ENCODE measurements around the gene POLD3. TPM values are rescaled to one million over a fixed set of nuclear protein-coding genes. Genes with fewer than 3 reads are reported as not detected.

POLD3 gene
- total RNA-seq, 2 experiments from 2014 or later, result 56.6 to 62.7 TPM

- H3K9me3 Mint-ChIP-seq (ENCODE audit: low read depth), result no peaks in the 10 kb centered on the region
- no peak for ATAC-seq
- no peak overlapping the region for H3K27ac Mint-ChIP-seq
- DNase-seq, result no peak
- no peak overlapping the region for H3K4me3 Mint-ChIP-seq
- H3K36me3 Mint-ChIP-seq, result peaks cover 74% of the 10 kb centered on the region
- no peaks in the 10 kb centered on the region for H3K27me3 Mint-ChIP-seq
- CTCF ChIA-PET, result no interaction called here
- H3K4me1 Mint-ChIP-seq, result peaks cover 13% of the 10 kb centered on the region
Observed at GRCh38 chr11:74634537-74634936, 42.2 kb downstream of the POLD3 start.

GRCh38 chr11:74636630-74637184, 44.3 kb downstream of the POLD3 start:
- no peaks in the 10 kb centered on the region for H3K27me3 Mint-ChIP-seq
- DNase-seq (no peak), ATAC-seq (no peak)
- H3K9me3 Mint-ChIP-seq (ENCODE audit: low read depth), result no peaks in the 10 kb centered on the region
- H3K27ac Mint-ChIP-seq, result no peak overlapping the region
- H3K4me1 Mint-ChIP-seq, result peaks cover 11% of the 10 kb centered on the region
- CTCF ChIA-PET, result no interaction called here
- peaks cover 79% of the 10 kb centered on the region for H3K36me3 Mint-ChIP-seq
- no peak overlapping the region for H3K4me3 Mint-ChIP-seq

GRCh38 chr11:74637700-74638099, 45.3 kb downstream of the POLD3 start:
- CTCF ChIA-PET, result no interaction called here
- no peak overlapping the region for H3K4me3 Mint-ChIP-seq

GRCh38 chr11:74638869-74639268, 46.5 kb downstream of the POLD3 start:
- Mint-ChIP-seq H3K9me3 (ENCODE audit: low read depth) (no peaks in the 10 kb centered on the region), H3K36me3 (peaks cover 79% of the 10 kb centered on the region)
- CTCF ChIA-PET, result no interaction called here

More at GRCh38 chr11:74637700-74638099, 45.3 kb downstream of the POLD3 start:
- no peak overlapping the region for H3K27ac Mint-ChIP-seq
- H3K36me3 Mint-ChIP-seq, result peaks cover 81% of the 10 kb centered on the region
- no peak for ATAC-seq
- no peaks in the 10 kb centered on the region for H3K9me3 Mint-ChIP-seq (ENCODE audit: low read depth)
- no peaks in the 10 kb centered on the region for H3K27me3 Mint-ChIP-seq
- no peak for DNase-seq
- peaks cover 11% of the 10 kb centered on the region for H3K4me1 Mint-ChIP-seq

GRCh38 chr11:74639533-74639932, 47.2 kb downstream of the POLD3 start:
- H3K27me3 Mint-ChIP-seq, result no peaks in the 10 kb centered on the region
- H3K4me3 Mint-ChIP-seq, result no peak overlapping the region
- no peak overlapping the region for H3K27ac Mint-ChIP-seq
- peaks cover 76% of the 10 kb centered on the region for H3K36me3 Mint-ChIP-seq
- H3K4me1 Mint-ChIP-seq, result peaks cover 11% of the 10 kb centered on the region
- ATAC-seq, result no peak
- no peaks in the 10 kb centered on the region for H3K9me3 Mint-ChIP-seq (ENCODE audit: low read depth)
- no peak for DNase-seq
- CTCF ChIA-PET, result no interaction called here

More at GRCh38 chr11:74638869-74639268, 46.5 kb downstream of the POLD3 start:
- peaks cover 11% of the 10 kb centered on the region for H3K4me1 Mint-ChIP-seq
- no peak overlapping the region for H3K27ac Mint-ChIP-seq
- no peak for ATAC-seq
- no peak for DNase-seq
- H3K4me3 Mint-ChIP-seq, result no peak overlapping the region
- no peaks in the 10 kb centered on the region for H3K27me3 Mint-ChIP-seq

- Mint-ChIP-seq H3K27ac (no peak overlapping the region), H3K4me1 (peaks cover 4% of the 10 kb centered on the region), H3K36me3 (peaks cover 65% of the 10 kb centered on the region), H3K27me3 (no peaks in the 10 kb centered on the region), H3K9me3 (ENCODE audit: low read depth) (no peaks in the 10 kb centered on the region), H3K4me3 (no peak overlapping the region)
- CTCF ChIA-PET, result no interaction called here
- DNase-seq, result no peak
- ATAC-seq, result no peak
Observed at GRCh38 chr11:74641289-74641688, 48.9 kb downstream of the POLD3 start.

- CTCF ChIA-PET, result no interaction called here
- Mint-ChIP-seq H3K27me3 (no peaks in the 10 kb centered on the region), H3K36me3 (peaks cover 61% of the 10 kb centered on the region), H3K4me1 (no peaks in the 10 kb centered on the region), H3K27ac (no peak overlapping the region), H3K9me3 (ENCODE audit: low read depth) (no peaks in the 10 kb centered on the region), H3K4me3 (no peak overlapping the region)
- no peak for DNase-seq
- no peak for ATAC-seq
Observed at GRCh38 chr11:74641905-74642304, 49.5 kb downstream of the POLD3 start.

- H3K27ac Mint-ChIP-seq, result no peak overlapping the region
- H3K27me3 Mint-ChIP-seq, result no peaks in the 10 kb centered on the region
- H3K36me3 Mint-ChIP-seq, result peaks cover 53% of the 10 kb centered on the region
- CTCF ChIA-PET, result no interaction called here
- H3K9me3 Mint-ChIP-seq (ENCODE audit: low read depth), result no peaks in the 10 kb centered on the region
- DNase-seq (no peak), ATAC-seq (no peak)
- no peak overlapping the region for H3K4me3 Mint-ChIP-seq
- no peaks in the 10 kb centered on the region for H3K4me1 Mint-ChIP-seq
Observed at GRCh38 chr11:74642912-74643311, 50.5 kb downstream of the POLD3 start.

GRCh38 chr11:74644081-74644480, 51.7 kb downstream of the POLD3 start:
- H3K36me3 Mint-ChIP-seq, result peaks cover 52% of the 10 kb centered on the region
- H3K27me3 Mint-ChIP-seq, result no peaks in the 10 kb centered on the region
- CTCF ChIA-PET, result no interaction called here
- DNase-seq, result no peak
- no peak for ATAC-seq
- no peak overlapping the region for H3K27ac Mint-ChIP-seq
- no peaks in the 10 kb centered on the region for H3K9me3 Mint-ChIP-seq (ENCODE audit: low read depth)
- H3K4me1 Mint-ChIP-seq, result no peaks in the 10 kb centered on the region
- no peak overlapping the region for H3K4me3 Mint-ChIP-seq

- H3K27me3 Mint-ChIP-seq, result no peaks in the 10 kb centered on the region
- H3K4me1 Mint-ChIP-seq, result no peaks in the 10 kb centered on the region
- no peaks in the 10 kb centered on the region for H3K9me3 Mint-ChIP-seq (ENCODE audit: low read depth)
- CTCF ChIA-PET, result interaction anchor here (0.9 kb wide), 1 partner anchor 94 kb away, joined by 4 read pairs; no protein-coding TSS in a partner anchor
- ATAC-seq (no peak), DNase-seq (no peak)
- H3K4me3 Mint-ChIP-seq, result no peak overlapping the region
- no peak overlapping the region for H3K27ac Mint-ChIP-seq
- H3K36me3 Mint-ChIP-seq, result peaks cover 47% of the 10 kb centered on the region
Observed at GRCh38 chr11:74646215-74646614, 53.8 kb downstream of the POLD3 start.

GRCh38 chr11:74646954-74647353, 54.6 kb downstream of the POLD3 start:
- CTCF ChIA-PET, result interaction anchor here (0.9 kb wide), 1 partner anchor 93 kb away, joined by 4 read pairs; no protein-coding TSS in a partner anchor

GRCh38 chr11:74647404-74647803, 55.0 kb downstream of the POLD3 start:
- Mint-ChIP-seq H3K9me3 (ENCODE audit: low read depth) (no peaks in the 10 kb centered on the region), H3K4me1 (no peaks in the 10 kb centered on the region), H3K36me3 (peaks cover 47% of the 10 kb centered on the region), H3K4me3 (no peak overlapping the region), H3K27ac (no peak overlapping the region), H3K27me3 (no peaks in the 10 kb centered on the region)
- DNase-seq (no peak), ATAC-seq (no peak)
- CTCF ChIA-PET, result no interaction called here

More at GRCh38 chr11:74646954-74647353, 54.6 kb downstream of the POLD3 start:
- H3K36me3 Mint-ChIP-seq, result peaks cover 47% of the 10 kb centered on the region
- no peak overlapping the region for H3K4me3 Mint-ChIP-seq
- DNase-seq (no peak), ATAC-seq (no peak)
- H3K27me3 Mint-ChIP-seq, result no peaks in the 10 kb centered on the region
- no peaks in the 10 kb centered on the region for H3K4me1 Mint-ChIP-seq
- H3K9me3 Mint-ChIP-seq (ENCODE audit: low read depth), result no peaks in the 10 kb centered on the region
- no peak overlapping the region for H3K27ac Mint-ChIP-seq

- no peak for DNase-seq
- Mint-ChIP-seq H3K4me1 (no peaks in the 10 kb centered on the region), H3K36me3 (peaks cover 48% of the 10 kb centered on the region), H3K27me3 (no peaks in the 10 kb centered on the region), H3K27ac (no peak overlapping the region), H3K9me3 (ENCODE audit: low read depth) (no peaks in the 10 kb centered on the region), H3K4me3 (no peak overlapping the region)
- no peak for ATAC-seq
- CTCF ChIA-PET, result no interaction called here
Observed at GRCh38 chr11:74647831-74648230, 55.4 kb downstream of the POLD3 start.

- CTCF ChIA-PET, result no interaction called here
- no peak overlapping the region for H3K4me3 Mint-ChIP-seq
- H3K27me3 Mint-ChIP-seq, result no peaks in the 10 kb centered on the region
- peaks cover 50% of the 10 kb centered on the region for H3K36me3 Mint-ChIP-seq
- H3K27ac Mint-ChIP-seq, result no peak overlapping the region
- DNase-seq, result no peak
- ATAC-seq, result no peak
- H3K4me1 Mint-ChIP-seq, result no peaks in the 10 kb centered on the region
- no peaks in the 10 kb centered on the region for H3K9me3 Mint-ChIP-seq (ENCODE audit: low read depth)
Observed at GRCh38 chr11:74648894-74649293, 56.5 kb downstream of the POLD3 start.

- H3K4me3 Mint-ChIP-seq, result no peak overlapping the region
- CTCF ChIA-PET, result no interaction called here
- H3K27ac Mint-ChIP-seq, result no peak overlapping the region
- H3K4me1 Mint-ChIP-seq, result no peaks in the 10 kb centered on the region
- ATAC-seq (no peak), DNase-seq (no peak)
- H3K36me3 Mint-ChIP-seq, result peaks cover 48% of the 10 kb centered on the region
- H3K27me3 Mint-ChIP-seq, result no peaks in the 10 kb centered on the region
- H3K9me3 Mint-ChIP-seq (ENCODE audit: low read depth), result no peaks in the 10 kb centered on the region
Observed at GRCh38 chr11:74650498-74650897, 58.1 kb downstream of the POLD3 start.

Data from activated CD8-positive, alpha-beta memory T cell treated with anti-CD3 and anti-CD28 coated beads, Interleukin-2, amount 10 ng/mL, durations not matched to agents 7 days and 5 days (primary cell).